Activated naive CD4-positive, alpha-beta T cell treated with anti-CD3 and anti-CD28 coated beads, Interleukin-2, amount 50 U/mL, for 72 hours (primary cell): Measurements from ENCODE around the gene CAMTA1. TPM values are rescaled to one million over a fixed set of nuclear protein-coding genes. Genes with fewer than 3 reads are reported as not detected.
"Not testable (repeated sequence)": the region's sequence is repeated elsewhere in the genome, so short reads cannot be mapped to it uniquely, and the experiment has no call there.

Source experiments
- ATAC-seq, 2 donors: fragments of 150-1000 bp; cut with Tn5 transposase; 2 replicates each; pipeline ENCODE4 v1.10.0; 2021; ENCODE audit warnings: mild to moderate bottlenecking in 2 of 2, moderate library complexity in 2 of 2
- DNase-seq, 2 donors: peaks; one replicate each; pipeline ENCODE4 v3.0.0; 2021 to 2022; ENCODE audit warnings: low spot score in 2 of 2
- H3K27ac Mint-ChIP-seq, 2 donors: one replicate each; pipeline ENCODE4 v1.8.0; 2022; ENCODE audit warnings: mild to moderate bottlenecking in 2 of 2, mixed read lengths in 2 of 2
- H3K36me3 Mint-ChIP-seq, 2 donors: one replicate each; pipeline ENCODE4 v1.8.0; 2022; ENCODE audit warnings: mixed read lengths in 2 of 2
- H3K9me3 Mint-ChIP-seq, 2 donors: one replicate each; pipeline ENCODE4 v1.8.0; 2022; ENCODE audit warnings: mixed read lengths in 2 of 2
- total RNA-seq, 2 donors: library from RNA; stranded (reverse); gene quantifications; one replicate each; pipeline ENCODE4 v1.2.3, GENCODE V29; 2022

CAMTA1 gene
- total RNA-seq, 2 donors from 2014 or later: 50.4 to 76.4 TPM

DNA sequence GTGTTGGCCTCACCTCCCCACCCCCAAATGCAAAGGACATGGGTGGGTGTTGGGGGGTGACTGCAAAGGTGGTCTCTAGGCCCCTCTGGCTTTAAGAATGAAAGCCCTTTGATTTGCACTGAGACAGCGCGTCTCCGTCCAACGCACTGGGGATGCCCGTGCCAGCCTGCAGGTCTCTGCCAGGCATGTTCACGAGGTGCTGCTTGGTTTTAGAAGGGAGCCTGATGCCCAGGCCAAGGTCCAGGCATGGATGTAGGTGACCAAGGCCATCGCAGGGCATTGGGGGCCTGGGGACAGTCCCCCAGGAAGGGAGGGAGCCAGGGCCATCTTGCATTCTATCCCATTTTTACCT, 622.3 kb downstream of the CAMTA1 start:
- H3K27ac Mint-ChIP-seq: no peak overlapping the region
- no peaks in the 10 kb centered on the region for H3K9me3 Mint-ChIP-seq
- ATAC-seq: no peak
- DNase-seq: no peak
- no peaks in the 10 kb centered on the region for H3K36me3 Mint-ChIP-seq

GRCh38 chr1:7407980-7408770, 622.9 kb downstream of the CAMTA1 start:
- DNase-seq (no peak), ATAC-seq (no peak)
- Mint-ChIP-seq H3K9me3 (no peaks in the 10 kb centered on the region), H3K36me3 (no peaks in the 10 kb centered on the region), H3K27ac (no peak overlapping the region)

DNA sequence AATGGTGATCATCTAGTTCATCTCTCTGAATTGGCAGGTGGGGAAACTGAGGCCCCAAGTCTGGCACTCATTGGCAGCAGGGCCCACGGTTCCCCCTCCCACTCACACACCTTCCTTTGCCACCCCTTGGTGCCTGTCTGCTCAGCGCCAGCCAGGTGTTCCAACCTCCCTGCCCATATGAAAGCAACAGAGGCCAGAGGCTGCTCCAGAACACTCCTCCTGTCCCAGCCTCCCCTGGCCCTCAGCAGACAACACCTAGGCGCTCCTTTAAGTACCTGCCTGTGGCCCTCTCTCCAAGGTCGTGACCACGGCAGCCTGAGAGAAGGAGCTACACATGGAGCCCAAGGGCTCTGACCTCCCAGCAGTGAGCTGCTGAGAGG, 623.5 kb downstream of the CAMTA1 start:
- H3K9me3 Mint-ChIP-seq: no peaks in the 10 kb centered on the region
- ATAC-seq (no peak), DNase-seq (no peak)
- H3K36me3 Mint-ChIP-seq: no peaks in the 10 kb centered on the region
- H3K27ac Mint-ChIP-seq: no peak overlapping the region

- DNase-seq: no peak
- Mint-ChIP-seq H3K9me3 (no peaks in the 10 kb centered on the region), H3K36me3 (no peaks in the 10 kb centered on the region), H3K27ac (no peak overlapping the region)
- no peak for ATAC-seq
Measured at GRCh38 chr1:7409278-7409677, 624.0 kb downstream of the CAMTA1 start.

GRCh38 chr1:7410156-7410555, 624.9 kb downstream of the CAMTA1 start:
- DNase-seq: no peak
- Mint-ChIP-seq H3K9me3 (no peaks in the 10 kb centered on the region), H3K36me3 (no peaks in the 10 kb centered on the region), H3K27ac (no peak overlapping the region)
- no peak for ATAC-seq

- DNase-seq, ATAC-seq, H3K27ac Mint-ChIP-seq, H3K9me3 Mint-ChIP-seq: not testable (repeated sequence)
- H3K36me3 Mint-ChIP-seq: peaks cover 5 to 14% of the 10 kb centered on the region in 2 donors
Measured at GRCh38 chr1:7417618-7418017, 632.4 kb downstream of the CAMTA1 start.

- Mint-ChIP-seq H3K9me3 (peaks cover 5 to 8% of the 10 kb centered on the region in 2 donors), H3K36me3 (peaks cover 5 to 14% of the 10 kb centered on the region in 2 donors), H3K27ac (peak overlapping the region in 1 of 2 donors; percentile 86)
- ATAC-seq (no peak), DNase-seq (no peak)
Measured at GRCh38 chr1:7418442-7419080, 633.3 kb downstream of the CAMTA1 start.

GRCh38 chr1:7420098-7420445, 634.8 kb downstream of the CAMTA1 start:
- Mint-ChIP-seq H3K9me3 (peaks cover 5 to 8% of the 10 kb centered on the region in 2 donors), H3K36me3 (peaks cover 5 to 14% of the 10 kb centered on the region in 2 donors), H3K27ac (no peak overlapping the region)
- DNase-seq: no peak
- ATAC-seq: no peak

GRCh38 chr1:7420470-7421100, 635.3 kb downstream of the CAMTA1 start:
- no peak overlapping the region for H3K27ac Mint-ChIP-seq

DNA sequence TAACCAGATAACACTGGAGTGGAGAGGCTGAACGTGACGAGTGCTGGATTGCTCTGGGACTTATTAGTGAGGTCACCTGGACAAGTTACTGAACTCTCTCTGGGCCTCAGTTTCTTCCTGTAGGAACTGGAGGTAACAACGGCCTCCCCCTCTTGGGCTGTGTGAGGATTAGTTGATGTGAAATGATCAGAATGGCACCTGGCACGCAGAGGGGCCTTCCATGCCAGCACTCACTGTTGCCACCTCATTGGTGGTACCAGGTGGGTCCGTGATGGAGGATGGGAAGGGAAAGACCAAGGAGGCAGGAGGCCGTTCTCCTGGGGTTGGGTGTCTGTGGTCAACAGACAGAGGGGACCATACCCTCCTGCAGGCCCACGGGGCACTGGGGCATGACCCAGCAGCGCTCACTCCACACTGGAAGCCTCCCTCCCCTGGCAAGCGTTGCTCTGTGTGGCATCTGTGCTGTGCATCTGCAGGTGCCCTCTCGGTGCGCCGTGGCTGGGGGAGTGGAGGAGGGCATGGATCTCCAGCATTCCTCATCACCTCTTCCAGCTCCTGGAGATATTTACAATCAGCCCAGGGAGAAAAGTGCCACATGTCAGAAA, 636.3 kb downstream of the CAMTA1 start:
- Mint-ChIP-seq H3K9me3 (peaks cover 4 to 5% of the 10 kb centered on the region in 2 donors), H3K36me3 (peaks cover 5 to 10% of the 10 kb centered on the region in 2 donors), H3K27ac (peak overlapping the region in 1 of 2 donors; percentile 65)
- DNase-seq: no peak
- ATAC-seq: no peak

More at GRCh38 chr1:7420470-7421100, 635.3 kb downstream of the CAMTA1 start:
- no peak for ATAC-seq
- H3K36me3 Mint-ChIP-seq: peaks cover 5 to 14% of the 10 kb centered on the region in 2 donors
- no peak for DNase-seq
- peaks cover 5 to 8% of the 10 kb centered on the region in 2 donors for H3K9me3 Mint-ChIP-seq

DNA sequence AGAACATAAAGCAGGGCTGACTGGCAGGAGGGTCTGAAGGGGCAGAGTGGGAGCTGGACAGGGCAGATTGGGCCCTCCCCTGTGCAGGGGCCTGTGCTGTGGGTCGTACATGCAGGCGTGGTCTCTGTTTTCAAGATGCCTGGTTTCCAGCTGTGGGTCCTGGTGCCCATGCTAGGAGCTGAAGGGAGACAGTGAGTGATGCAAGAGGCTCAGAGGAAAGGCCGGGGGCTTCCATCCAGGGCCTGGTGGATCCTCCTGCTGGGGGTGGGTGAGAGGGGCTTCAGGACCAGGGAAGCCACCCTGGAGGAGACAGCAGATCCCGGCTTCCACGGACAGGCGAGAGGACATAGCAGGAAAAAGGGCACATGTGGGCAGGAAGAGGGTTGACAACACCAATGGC, 636.8 kb downstream of the CAMTA1 start:
- Mint-ChIP-seq H3K27ac (no peak overlapping the region), H3K36me3 (peaks cover 5 to 10% of the 10 kb centered on the region in 2 donors), H3K9me3 (peaks cover 4 to 5% of the 10 kb centered on the region in 2 donors)
- DNase-seq: no peak
- no peak for ATAC-seq

GRCh38 chr1:7422561-7422960, 637.3 kb downstream of the CAMTA1 start:
- Mint-ChIP-seq H3K36me3 (peaks cover 5 to 10% of the 10 kb centered on the region in 2 donors), H3K9me3 (peaks cover 4 to 5% of the 10 kb centered on the region in 2 donors), H3K27ac (no peak overlapping the region)
- no peak for DNase-seq
- no peak for ATAC-seq

GRCh38 chr1:7422966-7423365, 637.7 kb downstream of the CAMTA1 start:
- H3K27ac Mint-ChIP-seq: no peak overlapping the region
- ATAC-seq (no peak), DNase-seq (no peak)
- peaks cover 4 to 5% of the 10 kb centered on the region in 2 donors for H3K9me3 Mint-ChIP-seq
- H3K36me3 Mint-ChIP-seq: peaks cover 5 to 9% of the 10 kb centered on the region in 2 donors

GRCh38 chr1:7424352-7424890, 639.2 kb downstream of the CAMTA1 start:
- ATAC-seq: no peak
- Mint-ChIP-seq H3K9me3 (no peaks in the 10 kb centered on the region), H3K36me3 (no peaks in the 10 kb centered on the region), H3K27ac (no peak overlapping the region)
- peak in 1 of 2 donors; percentile 20 for DNase-seq

DNA sequence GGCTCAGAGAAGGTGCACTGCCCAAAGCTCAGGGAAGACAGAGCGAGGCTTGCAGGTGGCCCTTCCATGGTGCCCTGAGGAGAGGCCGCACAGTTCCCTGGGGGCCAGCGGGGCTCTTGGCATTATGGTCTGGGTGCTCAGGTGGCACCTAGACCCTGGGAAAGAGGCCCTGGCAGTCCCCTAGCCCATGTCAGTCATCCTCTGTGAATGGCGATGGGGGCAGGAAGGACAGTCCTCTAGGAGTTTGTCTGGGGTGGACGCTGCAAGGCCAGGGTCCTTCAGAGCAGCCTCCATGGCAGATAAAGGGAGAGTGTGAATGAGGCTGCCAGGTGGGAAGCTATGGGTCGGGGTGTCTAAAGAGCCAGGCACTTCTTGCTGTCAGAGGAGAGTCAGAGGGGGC, 640.0 kb downstream of the CAMTA1 start:
- no peaks in the 10 kb centered on the region for H3K9me3 Mint-ChIP-seq
- no peak for ATAC-seq
- H3K36me3 Mint-ChIP-seq: no peaks in the 10 kb centered on the region
- no peak overlapping the region for H3K27ac Mint-ChIP-seq
- peak in 1 of 2 donors; percentile 20 for DNase-seq

DNA sequence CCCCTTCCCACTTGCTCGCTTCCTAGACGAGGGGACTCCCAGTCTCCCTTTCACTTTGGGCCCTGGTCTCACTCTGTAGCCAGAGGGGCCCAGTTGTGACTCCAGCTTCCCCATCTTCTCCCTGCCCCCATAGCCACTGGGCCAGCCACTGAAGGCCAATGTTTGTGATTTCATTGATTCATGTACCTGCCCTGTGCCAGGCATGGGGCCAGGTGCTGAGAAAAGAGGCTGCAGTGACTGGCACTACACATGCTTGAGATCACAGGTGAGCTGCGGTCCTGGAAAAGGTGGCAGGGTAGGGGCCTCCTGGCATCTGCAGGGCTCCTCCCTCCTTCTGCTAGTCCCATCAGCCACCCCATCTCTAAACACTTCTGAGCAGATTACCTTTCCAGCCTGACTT, 640.5 kb downstream of the CAMTA1 start:
- Mint-ChIP-seq H3K9me3 (no peaks in the 10 kb centered on the region), H3K36me3 (no peaks in the 10 kb centered on the region), H3K27ac (no peak overlapping the region)
- ATAC-seq (no peak), DNase-seq (peak in 1 of 2 donors; percentile 16)
